ENCODE results near the gene SNRNP27. TPM values are rescaled to one million over a fixed set of nuclear protein-coding genes. Genes with fewer than 3 reads are reported as not detected.

Gene SNRNP27
- polyA plus RNA-seq, 2 of the 4 experiments (the other 2 are of a cell fraction), result 90.8 to 115 TPM

- DNase-seq (ENCODE audit: low read depth in 1 of 2, low spot score in 1 of 2) (no peak), FAIRE-seq (no peak), ATAC-seq (no peak)
- Histone ChIP-seq H3K4me2 (no peak overlapping the region), H3K4me3 (no peak overlapping the region), H3K4me1 (peaks cover 19% of the 10 kb centered on the region), H3K9me3 (no peaks in the 10 kb centered on the region), H3K27ac (no peak overlapping the region)
- TF ChIP-seq REST (IDR thresholded peaks at IDR 0.05) (no peak), GATA3 (IDR thresholded peaks at IDR 0.05; ENCODE audit: borderline replicate concordance) (no peak), ZNF302 (CRISPR knock-in tag; IDR thresholded peaks at IDR 0.05) (no peak), RCOR1 (IDR thresholded peaks at IDR 0.05; ENCODE audit: low read depth, low read length) (no peak), RFX5 (IDR thresholded peaks at IDR 0.05) (no peak), HEYL (CRISPR knock-in tag; IDR thresholded peaks at IDR 0.05) (no peak), RNF2 (IDR thresholded peaks at IDR 0.05; ENCODE audit: borderline replicate concordance, low read depth) (no peak), ZSCAN20 (CRISPR knock-in tag; IDR thresholded peaks at IDR 0.05) (no peak), SMC3 (IDR thresholded peaks at IDR 0.05) (no peak), KDM1A (IDR thresholded peaks at IDR 0.05; ENCODE audit: low read depth) (no peak), MAZ (IDR thresholded peaks at IDR 0.05; ENCODE audit: borderline replicate concordance, low read depth, low read length) (no peak), RAD21 (conservative IDR thresholded peaks at IDR 0.05 in 1 of 2, IDR thresholded peaks at IDR 0.05 in 1 of 2) (no peak), E2F6 (IDR thresholded peaks at IDR 0.05; ENCODE audit: borderline replicate concordance, low read depth) (no peak), NPAS2 (CRISPR knock-in tag; IDR thresholded peaks at IDR 0.05; ENCODE audit: borderline replicate concordance) (no peak), KDM5A (IDR thresholded peaks at IDR 0.05) (no peak), HOXA7 (CRISPR knock-in tag; IDR thresholded peaks at IDR 0.05) (no peak), FOXS1 (CRISPR knock-in tag; IDR thresholded peaks at IDR 0.05) (no peak), SREBF2 (IDR thresholded peaks at IDR 0.05) (no peak), RARB (CRISPR knock-in tag; IDR thresholded peaks at IDR 0.05) (no peak)
- 84% methylated on average over 18 of the region's 21 CpGs for WGBS (ENCODE audit: missing lambda C conversion rate)
- CTCF ChIA-PET, result interaction anchor here (0.9 to 1.0 kb wide), 2 partner anchors 10 to 122 kb away, joined by 3 read pairs; no protein-coding TSS in a partner anchor
- POLR2A ChIA-PET, result no interaction called here
These were observed 55.3 kb downstream of the SNRNP27 start for GRCh38 chr2:69948963-69949645.

- no peak for ATAC-seq
- POLR2A ChIA-PET, result no interaction called here
- no peak overlapping the region for H3K27ac ChIP-seq
- TF ChIP-seq ELK1 (IDR thresholded peaks at IDR 0.05; ENCODE audit: low read depth, low read length), result no peak
- TF ChIP-seq GATA3 (IDR thresholded peaks at IDR 0.05; ENCODE audit: borderline replicate concordance), result no peak
- TF ChIP-seq ESRRA (IDR thresholded peaks at IDR 0.05; ENCODE audit: borderline replicate concordance, low read length), result no peak
- peaks cover 19% of the 10 kb centered on the region for H3K4me1 ChIP-seq
- no peak for DNase-seq (ENCODE audit: low read depth in 1 of 2, low spot score in 1 of 2)
- CTCF ChIA-PET, result no interaction called here
- FAIRE-seq, result no peak
- no peak overlapping the region for H3K4me2 ChIP-seq
- no peaks in the 10 kb centered on the region for H3K9me3 ChIP-seq
- WGBS (ENCODE audit: missing lambda C conversion rate), result 61% methylated on average over 5 of the region's 5 CpGs
- no peak overlapping the region for H3K4me3 ChIP-seq
These were observed 56.5 kb downstream of the SNRNP27 start for GRCh38 chr2:69950241-69950640.
